Gastrocnemius medialis (tissue), 4 donors: Measurements from ENCODE around the gene FUS. TPM values are rescaled to one million over a fixed set of nuclear protein-coding genes. Genes with fewer than 3 reads are reported as not detected.

ENCODE experiments used
- ATAC-seq, 2 donors: fragments of 150-250 bp; one replicate each; pipeline ENCODE4 v1.9.1; 2016
- DNase-seq, 2 donors: peaks; one replicate each; pipeline ENCODE4 v3.0.0-alpha.2; 2019
- H3K27ac ChIP-seq, 4 donors: fragments of 200-600 bp; sonication (generic); 1 replicate in 1 of 4; 2 replicates in 3 of 4; pipeline ENCODE4 v1.5.1; 2016 to 2018; ENCODE audit warnings: mild to moderate bottlenecking in 2 of 4, moderate library complexity in 1 of 4
- H3K27me3 ChIP-seq, 3 donors: fragments of 200-600 bp; sonication (generic) in 2 of 3; 1 replicate in 1 of 3; 2 replicates in 2 of 3; pipeline versions ENCODE4 v1.5.1 to v1.6.0; 2016 to 2019; ENCODE audit warnings: mild to moderate bottlenecking in 1 of 3, moderate library complexity in 1 of 3
- H3K36me3 ChIP-seq, 2 donors: fragments of 200-600 bp; sonication (generic) in 1 of 2; one replicate each; pipeline ENCODE4 v1.5.1; 2017 to 2018
- H3K4me1 ChIP-seq, 2 donors: fragments of 200-600 bp; sonication (generic) in 1 of 2; one replicate each; pipeline ENCODE4 v1.5.1; 2016 to 2017; ENCODE audit warnings: mild to moderate bottlenecking in 2 of 2
- H3K4me3 ChIP-seq, 4 donors: fragments of 200-600 bp; sonication (generic) in 3 of 4; 1 replicate in 1 of 4; 2 replicates in 3 of 4; pipeline ENCODE4 v1.5.1; 2016 to 2019; ENCODE audit warnings: mild to moderate bottlenecking in 2 of 4
- H3K9me3 ChIP-seq, 3 donors: fragments of 200-600 bp; sonication (generic) in 2 of 3; 1 replicate in 1 of 3; 2 replicates in 2 of 3; pipeline ENCODE4 v1.5.1; 2016 to 2019
- CTCF ChIP-seq, 5 experiments: fragments of 450-650 bp in 3 of 5; fragments of 200-600 bp in 2 of 5; sonication (generic) in 2 of 5; IDR thresholded peaks in 4 of 5; conservative IDR thresholded peaks in 1 of 5; 1 replicate in 4 of 5; 2 replicates in 1 of 5; pipeline ENCODE4 v1.5.1; 2016 to 2019; ENCODE audit warnings: antibody characterized with exemption in 5 of 5, mild to moderate bottlenecking in 3 of 5, moderate library complexity in 3 of 5
- POLR2A ChIP-seq, 2 donors: fragments of 450-650 bp; IDR thresholded peaks; one replicate each; pipeline ENCODE4 v1.6.1; 2017; ENCODE audit warnings: antibody characterized with exemption in 2 of 2, mild to moderate bottlenecking in 2 of 2, moderate library complexity in 2 of 2
- in situ Hi-C, 4 donors: fragments of 200-750 bp; cut with MboI; loops; one replicate each; pipeline versions ENCODE4 v1.15.0 to v1.8.0; 2017; ENCODE audit warnings: low sequenced_read_pairs in 4 of 4
- intact Hi-C: fragments of 100-400 bp; cut with DNase I; formaldehyde crosslinking; loops from one replicate; pipeline ENCODE4 v1.15.1; 2023; ENCODE audit warnings: low total_unique reads
- total RNA-seq, 4 donors: library from RNA; depleted of rRNA; stranded (reverse); fragments of >200 nt; gene quantifications; one replicate each; pipeline versions ENCODE4 v1.1.0 to v1.2.3, GENCODE V29; 2016

The FUS gene
- total RNA-seq, 4 donors from 2014 or later, result 20.6 to 45.9 (median 35.1) TPM

- Histone ChIP-seq H3K36me3 (no peaks in the 10 kb centered on the region), H3K4me3 (peak within 1 kb of the TSS; percentile 75 to 82 (median 78)), H3K27me3 (no peaks in the 10 kb centered on the region), H3K9me3 (no peaks in the 10 kb centered on the region), H3K27ac (peak within 1 kb of the TSS; percentile 99 to 100 (median 100)), H3K4me1 (peaks cover 42 to 43% of the 10 kb centered on the region in 2 donors)
- DNase-seq (peak; percentile 90 to 97), ATAC-seq (peak; percentile 85 to 92)
- TF ChIP-seq POLR2A (IDR thresholded peaks at IDR 0.05), result peak; percentile 87 to 91
- TF ChIP-seq CTCF (IDR thresholded peaks at IDR 0.05 in 4 of 5, conservative IDR thresholded peaks at IDR 0.05 in 1 of 5), result peak in 1 of 5 experiments; percentile 3
- in situ Hi-C loops, result loop anchor here in 1 of 4 donors (25.0 kb wide), 1 partner anchor 198 kb away; no protein-coding TSS in a partner anchor
- intact Hi-C loops, result loop anchor here (1.0 to 5.0 kb wide), 4 partner anchors 35 to 239 kb away; partner anchors contain the start of genes COX6A2 and STX4
These were observed 34.2 kb downstream of the FUS start, which contains the start of gene TRIM72 for GRCh38 chr16:31213877-31214707. TRIM72 (plus strand) TSS chr16:31214119; CDS start chr16:31214739, 620 bp downstream.

- peak overlapping the region; percentile 99 to 100 (median 100) for H3K27ac ChIP-seq
- DNase-seq (peak in 1 of 2 donors; percentile 50), ATAC-seq (peak; percentile 9 to 21)
- H3K36me3 ChIP-seq, result peaks cover 0 to 6% of the 10 kb centered on the region in 2 donors
- H3K27me3 ChIP-seq, result no peaks in the 10 kb centered on the region
- intact Hi-C loops, result loop anchor here (1.0 to 5.0 kb wide), 5 partner anchors 35 to 239 kb away; partner anchors contain the start of genes COX6A2, STX4 and ZNF843
- peak in 2 of 5 experiments; percentile 8 to 21 for TF ChIP-seq CTCF (IDR thresholded peaks at IDR 0.05 in 4 of 5, conservative IDR thresholded peaks at IDR 0.05 in 1 of 5)
- TF ChIP-seq POLR2A (IDR thresholded peaks at IDR 0.05), result no peak
- in situ Hi-C loops, result loop anchor here in 1 of 4 donors (25.0 kb wide), 1 partner anchor 198 kb away; no protein-coding TSS in a partner anchor
- no peaks in the 10 kb centered on the region for H3K9me3 ChIP-seq
- H3K4me3 ChIP-seq, result peak overlapping the region; percentile 75 to 82 (median 78)
- H3K4me1 ChIP-seq, result peaks cover 42 to 44% of the 10 kb centered on the region in 2 donors
These were observed 34.9 kb downstream of the FUS start for GRCh38 chr16:31214708-31215286.

- in situ Hi-C loops, result loop anchor here in 1 of 4 donors (25.0 kb wide), 1 partner anchor 197 kb away; no protein-coding TSS in a partner anchor
These were observed 35.6 kb downstream of the FUS start for GRCh38 chr16:31215287-31216162.

More at GRCh38 chr16:31215287-31216162, 35.6 kb downstream of the FUS start:
- no peaks in the 10 kb centered on the region for H3K27me3 ChIP-seq
- DNase-seq, result peak; percentile 60 to 83
- H3K4me3 ChIP-seq, result peak overlapping the region; percentile 75 to 82 (median 78)
- intact Hi-C loops, result loop anchor here (2.0 to 5.0 kb wide), 2 partner anchors 213 to 227 kb away; partner anchors contain the start of genes COX6A2 and ZNF843
- peaks cover 42 to 47% of the 10 kb centered on the region in 2 donors for H3K4me1 ChIP-seq
- peak overlapping the region; percentile 99 to 100 (median 100) for H3K27ac ChIP-seq
- ATAC-seq, result peak; percentile 52 to 68
- TF ChIP-seq POLR2A (IDR thresholded peaks at IDR 0.05) (peak; percentile 58 to 60), CTCF (IDR thresholded peaks at IDR 0.05 in 4 of 5, conservative IDR thresholded peaks at IDR 0.05 in 1 of 5) (no peak)
- H3K9me3 ChIP-seq, result no peaks in the 10 kb centered on the region
- peaks cover 0 to 8% of the 10 kb centered on the region in 2 donors for H3K36me3 ChIP-seq
